LHCN-M2 (cell line): ENCODE results near the gene TLN1. TPM values are rescaled to one million over a fixed set of nuclear protein-coding genes. Genes with fewer than 3 reads are reported as not detected.

Experiments
- DNase-seq: peaks from one replicate; pipeline ENCODE4 v3.0.0-alpha.2; 2012; ENCODE audit warnings: low read depth
- total RNA-seq: library from RNA; depleted of rRNA; stranded (reverse); fragments of >200 nt; gene quantifications from 2 replicates; pipeline ENCODE4 v1.2.3, GENCODE V29; 2014

Gene TLN1
- total RNA-seq, 1 experiment from 2014 or later: 356 TPM

- DNase-seq: no peak
These were observed 25.0 kb downstream of the TLN1 start for GRCh38 chr9:35706951-35707350.

GRCh38 chr9:35705836-35706430 is 26.1 kb downstream of the TLN1 start:
- no peak for DNase-seq

DNA sequence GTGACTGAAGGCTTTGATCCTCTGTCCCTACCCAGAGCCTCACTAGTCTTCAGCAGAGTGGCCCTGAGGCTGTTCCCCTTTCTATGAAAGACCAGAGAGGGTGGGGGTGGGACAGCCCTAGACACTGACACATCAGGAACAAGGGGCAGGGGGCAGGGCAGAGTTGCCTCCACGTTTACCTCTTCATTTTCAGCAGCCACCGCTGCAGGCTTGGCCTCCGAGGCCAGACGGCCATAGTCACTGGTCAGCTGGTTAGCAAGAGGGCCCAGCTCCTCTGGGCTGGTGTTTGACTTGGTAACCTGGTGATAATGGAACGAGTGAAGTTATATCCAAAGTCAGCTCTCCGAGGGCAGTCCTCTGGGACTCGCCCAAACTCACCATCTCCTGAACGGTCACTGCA is 26.6 kb downstream of the TLN1 start:
- DNase-seq: no peak

DNA sequence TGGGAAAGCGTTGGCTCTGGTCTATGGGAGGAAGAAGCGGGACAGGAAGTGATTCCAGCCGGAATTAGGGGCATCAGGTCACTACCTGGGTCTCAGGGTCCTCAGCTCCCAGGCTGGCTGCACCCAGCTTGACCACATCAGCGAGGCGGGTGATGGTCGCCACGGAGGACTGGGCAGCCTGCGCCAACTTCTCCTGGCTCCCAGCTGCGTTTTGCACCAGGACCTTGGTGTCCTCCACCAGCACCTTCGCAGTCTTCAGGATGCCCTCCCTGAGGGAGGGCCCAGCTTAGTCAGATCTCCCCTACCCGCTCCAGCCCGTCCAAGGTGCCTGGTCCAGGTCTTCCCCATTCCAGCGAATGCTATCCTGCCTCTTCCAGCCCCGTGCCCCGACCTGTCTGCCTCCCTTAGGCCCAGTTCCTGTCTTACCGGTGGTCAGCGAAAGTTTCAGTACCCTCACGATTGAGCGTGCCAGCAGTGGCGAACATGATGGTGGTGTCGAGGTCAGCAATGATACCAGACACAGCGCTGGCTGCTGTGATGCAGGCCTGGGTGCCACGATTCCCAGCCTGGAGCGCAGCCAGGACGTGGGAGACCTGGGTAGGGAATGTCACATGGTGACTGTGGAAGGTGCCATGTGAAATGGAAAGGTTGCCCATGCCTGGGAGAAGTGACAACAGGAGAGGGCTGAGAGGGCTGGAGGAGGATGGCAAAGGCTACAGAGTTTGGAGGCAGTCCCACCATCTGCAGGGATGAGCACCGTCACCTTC is 27.9 kb downstream of the TLN1 start:
- DNase-seq: no peak

- DNase-seq: no peak
These were observed 29.3 kb downstream of the TLN1 start for GRCh38 chr9:35702696-35703095.

DNA sequence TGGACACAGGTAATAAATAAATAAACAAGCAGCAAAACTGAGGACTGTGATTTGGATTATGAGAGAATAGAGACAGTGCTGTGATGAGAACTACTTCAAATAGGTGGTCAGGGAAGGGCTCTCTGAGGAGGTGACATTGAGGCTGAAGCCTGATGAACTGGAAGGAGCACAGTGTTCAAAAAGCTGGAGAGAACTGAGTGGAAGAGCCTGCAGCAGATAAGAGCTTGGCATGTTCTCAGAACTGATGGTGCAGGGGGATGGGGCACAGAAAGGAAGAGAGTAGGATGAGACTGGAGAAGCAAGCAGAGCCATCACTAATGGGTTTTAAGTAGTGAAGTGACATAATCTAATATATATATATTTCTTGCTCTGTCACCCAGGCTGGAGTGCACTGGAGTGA is 31.1 kb downstream of the TLN1 start:
- no peak for DNase-seq

- no peak for DNase-seq
These were observed 32.0 kb downstream of the TLN1 start for GRCh38 chr9:35700031-35700430.

- no peak for DNase-seq
These were observed 33.8 kb downstream of the TLN1 start for GRCh38 chr9:35698231-35698630.

DNA sequence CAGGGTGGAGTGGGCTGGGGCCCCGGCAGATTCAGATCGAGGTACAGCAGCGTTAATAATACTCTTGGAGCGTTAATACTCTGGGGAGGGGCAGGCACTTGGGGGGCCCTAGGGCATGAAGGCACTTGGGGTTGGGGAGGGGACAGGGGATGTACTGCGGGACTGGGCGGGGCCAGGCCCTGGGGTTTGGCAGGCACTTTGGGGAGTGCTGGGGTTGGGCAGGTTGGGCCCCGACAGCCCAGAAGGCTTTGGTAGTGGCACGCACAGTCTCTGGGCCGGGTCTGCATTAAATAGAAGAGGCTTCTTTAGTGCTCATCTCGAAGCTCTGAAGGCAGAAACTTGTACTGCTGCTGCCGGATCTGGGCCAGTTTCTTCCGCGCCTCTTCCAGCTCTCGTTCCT is 34.5 kb downstream of the TLN1 start:
- no peak for DNase-seq

DNA sequence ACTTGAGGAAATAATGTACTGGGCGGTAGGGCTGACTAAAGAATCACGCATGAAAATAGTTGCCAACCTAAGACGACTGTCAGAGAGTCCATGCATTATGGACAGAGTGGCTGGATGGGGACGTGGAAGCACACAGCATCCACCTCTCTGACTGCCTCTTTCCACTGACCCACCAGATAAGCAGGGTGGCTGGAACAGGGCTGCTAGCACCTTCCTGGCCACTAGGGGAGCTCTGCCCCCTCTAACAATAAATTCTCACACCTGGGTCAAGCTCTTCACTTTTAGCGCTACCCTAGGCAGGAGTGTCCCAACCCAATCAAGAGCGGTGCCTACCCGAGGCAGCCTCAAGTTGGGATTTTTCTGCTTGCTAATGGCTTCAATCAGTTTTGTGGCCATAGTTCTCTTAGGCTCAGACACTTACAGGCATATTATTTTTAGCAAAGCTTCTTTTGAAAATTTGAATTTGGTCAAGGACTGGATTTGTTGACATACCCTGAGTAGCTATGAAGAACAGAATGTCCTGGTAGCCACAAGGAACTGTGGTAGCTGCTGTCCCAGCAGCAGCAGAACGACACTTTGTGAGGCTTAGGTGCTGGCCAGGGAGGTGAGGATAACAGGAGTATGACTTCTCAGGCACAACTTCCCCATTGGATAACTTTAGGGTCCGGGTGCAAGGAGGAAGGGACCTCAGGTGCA is 35.3 kb downstream of the TLN1 start:
- peak; percentile 36 for DNase-seq

- no peak for DNase-seq
These were observed 36.0 kb downstream of the TLN1 start for GRCh38 chr9:35695943-35696401.

GRCh38 chr9:35691757-35692301 is 40.2 kb downstream of the TLN1 start:
- DNase-seq: no peak

GRCh38 chr9:35691334-35691650 is 40.7 kb downstream of the TLN1 start:
- DNase-seq: no peak

- peak; percentile 73 for DNase-seq
These were observed 41.2 kb downstream of the TLN1 start for GRCh38 chr9:35690614-35691333.

DNA sequence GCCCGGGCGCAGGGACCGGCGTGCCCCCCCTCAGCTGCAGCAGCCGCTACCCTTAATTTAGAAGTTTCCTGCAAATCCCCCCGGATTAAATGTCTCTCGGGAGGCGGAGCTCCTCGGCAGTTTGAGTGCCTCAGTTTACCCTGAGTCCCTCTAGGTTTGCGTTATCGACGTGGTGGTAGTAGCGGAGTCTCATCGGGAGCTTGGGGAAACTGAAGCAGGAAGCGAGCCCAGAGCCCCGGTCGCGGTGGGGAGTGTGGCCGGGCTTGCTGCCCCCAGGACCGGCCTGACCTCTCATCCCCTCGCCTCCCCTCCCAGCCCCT is 41.7 kb downstream of the TLN1 start:
- no peak for DNase-seq

- peak; percentile 89 for DNase-seq
These were observed 42.3 kb downstream of the TLN1 start, which contains the start of gene TPM2 for GRCh38 chr9:35689542-35690293. Gene TPM2, minus strand, starts transcription at chr9:35689925. Its CDS starts 108 bp downstream, at chr9:35689817.

GRCh38 chr9:35688558-35689541 is 43.1 kb downstream of the TLN1 start:
- peak; percentile 91 for DNase-seq

GRCh38 chr9:35687972-35688557 is 43.9 kb downstream of the TLN1 start:
- DNase-seq: peak; percentile 51

- DNase-seq: no peak
These were observed 44.7 kb downstream of the TLN1 start for GRCh38 chr9:35687306-35687705.
